HG02588 (cell line): ENCODE data around the gene PALLD.
"Not testable (repeated sequence)": the region's sequence is repeated elsewhere in the genome, so short reads cannot be mapped to it uniquely, and the experiment has no call there.

Experiments
- ATAC-seq: cut with Tn5 transposase; IDR thresholded peaks from one replicate; pipeline ENCODE4 v1.9.1; 2021; ENCODE audit warnings: mild to moderate bottlenecking, moderate library complexity; ENCODE audit not compliant: unreplicated experiment

PALLD gene

GRCh38 chr4:168719725-168720124, 222.9 kb downstream of the PALLD start:
- no peak for ATAC-seq

- ATAC-seq = no peak
Measured at GRCh38 chr4:168720396-168720900, 223.6 kb downstream of the PALLD start.

- ATAC-seq = no peak
Measured at GRCh38 chr4:168722391-168722790, 225.5 kb downstream of the PALLD start.

GRCh38 chr4:168723020-168723419, 226.2 kb downstream of the PALLD start:
- ATAC-seq = no peak

- ATAC-seq = no peak
Measured at GRCh38 chr4:168723569-168723968, 226.7 kb downstream of the PALLD start.

- no peak for ATAC-seq
Measured at GRCh38 chr4:168724243-168724642, 227.4 kb downstream of the PALLD start.

- no peak for ATAC-seq
Measured at GRCh38 chr4:168724686-168725411, 228.0 kb downstream of the PALLD start.

- no peak for ATAC-seq
Measured at GRCh38 chr4:168725930-168726329, 229.1 kb downstream of the PALLD start.

- not testable (repeated sequence) for ATAC-seq
Measured at GRCh38 chr4:168727181-168727580, 230.3 kb downstream of the PALLD start.

GRCh38 chr4:168731006-168731636, 234.3 kb downstream of the PALLD start:
- no peak for ATAC-seq

GRCh38 chr4:168731706-168732414, 235.0 kb downstream of the PALLD start:
- no peak for ATAC-seq

GRCh38 chr4:168732714-168733113, 235.9 kb downstream of the PALLD start:
- no peak for ATAC-seq

GRCh38 chr4:168734703-168735678, 238.1 kb downstream of the PALLD start:
- ATAC-seq = no peak

- ATAC-seq = no peak
Measured at GRCh38 chr4:168735735-168736134, 238.9 kb downstream of the PALLD start.

GRCh38 chr4:168736860-168737805, 240.3 kb downstream of the PALLD start:
- no peak for ATAC-seq

GRCh38 chr4:168737806-168738172, 240.9 kb downstream of the PALLD start:
- no peak for ATAC-seq

- ATAC-seq = no peak
Measured at GRCh38 chr4:168739886-168740285, 243.0 kb downstream of the PALLD start.

- ATAC-seq = no peak
Measured at GRCh38 chr4:168740691-168741090, 243.8 kb downstream of the PALLD start.
